Mesenchymal stem cell (in vitro differentiated cells and primary cell): ENCODE measurements around the gene NCAPH2. TPM values are rescaled to one million over a fixed set of nuclear protein-coding genes. Genes with fewer than 3 reads are reported as not detected.

Experiments
- DNase-seq: peaks from one replicate; pipeline ENCODE4 v3.0.0-alpha.2; 2013
- H2AFZ ChIP-seq: one replicate; pipeline ENCODE4 v1.6.1; 2013; ENCODE audit warnings: low read depth, mild to moderate bottlenecking, control low read depth, inconsistent platforms, low read length, moderate library complexity
- H2AK5ac ChIP-seq: 2 replicates; pipeline ENCODE4 v1.6.1; 2013; ENCODE audit warnings: low read length, moderate library complexity, mild to moderate bottlenecking, inconsistent platforms; ENCODE audit not compliant: severe bottlenecking
- H2BK120ac ChIP-seq: one replicate; pipeline ENCODE4 v1.6.1; 2013; ENCODE audit warnings: low read depth, mild to moderate bottlenecking, inconsistent platforms, low read length, moderate library complexity
- H2BK12ac ChIP-seq, 2 experiments: one replicate each; pipeline ENCODE4 v1.6.1; 2013; ENCODE audit warnings: inconsistent platforms in 2 of 2, low read length in 2 of 2, mild to moderate bottlenecking in 2 of 2, moderate library complexity in 2 of 2, control low read depth in 1 of 2
- H2BK15ac ChIP-seq: one replicate; pipeline ENCODE4 v1.6.1; 2013; ENCODE audit warnings: mild to moderate bottlenecking, low read depth, inconsistent platforms; ENCODE audit not compliant: poor library complexity, severe bottlenecking
- H2BK5ac ChIP-seq: 2 replicates; pipeline ENCODE4 v1.6.1; 2013; ENCODE audit warnings: low read depth, mild to moderate bottlenecking, low read length, control low read depth, inconsistent platforms; ENCODE audit not compliant: poor library complexity, severe bottlenecking
- H3K14ac ChIP-seq, 2 experiments: one replicate each; pipeline ENCODE4 v1.6.1; 2013; ENCODE audit warnings: inconsistent platforms in 2 of 2, low read length in 2 of 2, control low read depth in 1 of 2, mild to moderate bottlenecking in 1 of 2, moderate library complexity in 1 of 2
- H3K18ac ChIP-seq, 2 experiments: one replicate each; pipeline ENCODE4 v1.6.1; 2013; ENCODE audit warnings: inconsistent platforms in 2 of 2, low read length in 2 of 2, control low read depth in 1 of 2, low read depth in 1 of 2, mild to moderate bottlenecking in 1 of 2
- H3K23ac ChIP-seq, 2 experiments: one replicate each; pipeline ENCODE4 v1.6.1; 2013; ENCODE audit warnings: inconsistent platforms in 2 of 2, low read length in 2 of 2, mild to moderate bottlenecking in 2 of 2, moderate library complexity in 2 of 2, control low read depth in 1 of 2
- H3K27ac ChIP-seq: 2 replicates; pipeline ENCODE4 v1.5.1; 2013; ENCODE audit warnings: mild to moderate bottlenecking, moderate library complexity, low read length, control low read depth, inconsistent platforms; ENCODE audit not compliant: poor library complexity, severe bottlenecking
- H3K27me3 ChIP-seq, 2 experiments: 2 replicates each; pipeline versions ENCODE4 v1.6.1 to v1.7.0; 2013; ENCODE audit warnings: low read length in 2 of 2, mild to moderate bottlenecking in 2 of 2, moderate library complexity in 2 of 2, control low read depth in 1 of 2, inconsistent platforms in 1 of 2; ENCODE audit not compliant: control insufficient read depth in 1 of 2, insufficient read depth in 1 of 2
- H3K36me3 ChIP-seq, 2 experiments: 2 replicates each; pipeline versions ENCODE4 v1.6.1 to v1.7.0; 2013; ENCODE audit warnings: low read length in 2 of 2, control low read depth in 1 of 2, inconsistent platforms in 1 of 2, low read depth in 1 of 2, mild to moderate bottlenecking in 1 of 2; ENCODE audit not compliant: insufficient read depth in 2 of 2, control insufficient read depth in 1 of 2
- H3K4ac ChIP-seq, 2 experiments: one replicate each; pipeline ENCODE4 v1.6.1; 2013; ENCODE audit warnings: inconsistent platforms in 2 of 2, low read length in 2 of 2, mild to moderate bottlenecking in 2 of 2, moderate library complexity in 2 of 2, control low read depth in 1 of 2, low read depth in 1 of 2
- H3K4me1 ChIP-seq: 2 replicates; pipeline ENCODE4 v1.6.1; 2013; ENCODE audit warnings: low read depth, low read length, control low read depth; ENCODE audit not compliant: control insufficient read depth, insufficient read depth
- H3K4me2 ChIP-seq: 2 replicates; pipeline ENCODE4 v1.6.1; 2013; ENCODE audit warnings: low read length, mild to moderate bottlenecking, inconsistent platforms; ENCODE audit not compliant: poor library complexity, severe bottlenecking
- H3K4me3 ChIP-seq, 2 experiments: 2 replicates each; pipeline versions ENCODE4 v1.5.1 to v1.7.0; 2013; ENCODE audit warnings: low read length in 2 of 2, mild to moderate bottlenecking in 2 of 2, control low read depth in 1 of 2, low read depth in 1 of 2; ENCODE audit not compliant: insufficient read depth in 1 of 2
- H3K79me1 ChIP-seq: replicated peaks from 2 replicates; pipeline ENCODE4 v1.6.1; 2013; ENCODE audit warnings: mild to moderate bottlenecking, control low read depth, low read length, inconsistent platforms; ENCODE audit not compliant: poor library complexity, severe bottlenecking
- H3K9ac ChIP-seq: 2 replicates; pipeline ENCODE4 v1.7.0; 2013; ENCODE audit warnings: mild to moderate bottlenecking, low read length, moderate library complexity
- H3K9me3 ChIP-seq: 2 replicates; pipeline ENCODE4 v1.7.0; 2013; ENCODE audit warnings: mild to moderate bottlenecking, low read length; ENCODE audit not compliant: control insufficient read depth
- H4K8ac ChIP-seq: one replicate; pipeline ENCODE4 v1.6.1; 2013; ENCODE audit warnings: inconsistent platforms, mild to moderate bottlenecking, low read length, moderate library complexity
- H4K91ac ChIP-seq: one replicate; pipeline ENCODE4 v1.6.1; 2013; ENCODE audit warnings: mild to moderate bottlenecking, low read length, inconsistent platforms
- WGBS: methylation state at CpG from one replicate; pipeline ENCODE4 v1.1.7; 2013; ENCODE audit warnings: mixed read lengths; 5-methylcytosine and 5-hydroxymethylcytosine counted together
- polyA plus RNA-seq, 2 experiments: library from polyadenylated mRNA; stranded (reverse); fragments of 200-250 nt; gene quantifications; one replicate each; pipeline ENCODE4 v1.2.3, GENCODE V29; 2013

The NCAPH2 gene
- polyA plus RNA-seq (2013, experiment 1 of 2) = 11.7 TPM
- 9.7 TPM for polyA plus RNA-seq (2013, experiment 2 of 2)

- Histone ChIP-seq H3K36me3 (peaks cover 22 to 32% of the 10 kb centered on the region in 2 experiments), H3K4me1 (peaks cover 14% of the 10 kb centered on the region), H2AFZ (peak within 1 kb of the TSS; percentile 55)
Observed at GRCh38 chr22:50507991-50508884, at the start of gene NCAPH2. TSS of gene NCAPH2 (plus strand) at chr22:50508224. CDS start at chr22:50508338, 114 bp downstream.

GRCh38 chr22:50459016-50459415, 49.0 kb upstream of the NCAPH2 start:
- Histone ChIP-seq H2BK12ac (no peak overlapping the region), H2BK120ac (no peak overlapping the region), H2AK5ac (no peak overlapping the region), H4K8ac (no peak overlapping the region), H3K18ac (no peak overlapping the region), H3K79me1 (peaks cover 41% of the 10 kb centered on the region), H3K9ac (no peak overlapping the region), H2AFZ (no peak overlapping the region), H3K4me1 (no peaks in the 10 kb centered on the region), H3K27ac (no peak overlapping the region), H2BK5ac (no peak overlapping the region), H3K36me3 (peaks cover 90 to 98% of the 10 kb centered on the region in 2 experiments), H3K4ac (no peak overlapping the region), H3K27me3 (no peaks in the 10 kb centered on the region), H3K9me3 (no peaks in the 10 kb centered on the region), H4K91ac (no peak overlapping the region), H2BK15ac (no peak overlapping the region), H3K4me3 (no peak overlapping the region), H3K4me2 (no peak overlapping the region), H3K23ac (no peak overlapping the region), H3K14ac (no peak overlapping the region)
- DNase-seq = no peak
- WGBS = 97% methylated on average over 22 of the region's 22 CpGs

More at GRCh38 chr22:50507991-50508884, at the start of gene NCAPH2:
- peak within 1 kb of the TSS; percentile 97 for H4K8ac ChIP-seq
- peak within 1 kb of the TSS; percentile 99 to 100 for H3K4me3 ChIP-seq
- WGBS = under 1% methylated on average over 51 of the region's 76 CpGs
- no peaks in the 10 kb centered on the region for H3K9me3 ChIP-seq
- H2BK5ac ChIP-seq = no peak within 1 kb of the TSS
- H3K4ac ChIP-seq = peak within 1 kb of the TSS in 1 of 2 experiments; percentile 80
- H3K14ac ChIP-seq = peak within 1 kb of the TSS in 1 of 2 experiments; percentile 92
- H2BK15ac ChIP-seq = peak within 1 kb of the TSS; percentile 80
- H3K9ac ChIP-seq = peak within 1 kb of the TSS; percentile 97
- H3K79me1 ChIP-seq = peaks cover 28% of the 10 kb centered on the region
- H2BK120ac ChIP-seq = no peak within 1 kb of the TSS
- H3K18ac ChIP-seq = peak within 1 kb of the TSS; percentile 97
- DNase-seq = peak; percentile 96
- no peaks in the 10 kb centered on the region for H3K27me3 ChIP-seq
- no peak within 1 kb of the TSS for H2AK5ac ChIP-seq
- H3K23ac ChIP-seq = peak within 1 kb of the TSS in 1 of 2 experiments; percentile 46
- H3K4me2 ChIP-seq = peak within 1 kb of the TSS; percentile 64
- H2BK12ac ChIP-seq = no peak within 1 kb of the TSS
- peak within 1 kb of the TSS; percentile 60 for H3K27ac ChIP-seq
- peak within 1 kb of the TSS; percentile 95 for H4K91ac ChIP-seq

GRCh38 chr22:50459496-50460140, 48.4 kb upstream of the NCAPH2 start:
- Histone ChIP-seq H2BK5ac (no peak overlapping the region), H3K4me2 (no peak overlapping the region), H2BK12ac (no peak overlapping the region), H2BK15ac (no peak overlapping the region), H3K36me3 (peaks cover 90 to 98% of the 10 kb centered on the region in 2 experiments), H3K27ac (no peak overlapping the region), H4K8ac (no peak overlapping the region), H3K18ac (no peak overlapping the region), H3K4me3 (no peak overlapping the region), H3K79me1 (peaks cover 43% of the 10 kb centered on the region), H4K91ac (no peak overlapping the region), H3K4ac (no peak overlapping the region), H3K9me3 (no peaks in the 10 kb centered on the region), H2AFZ (no peak overlapping the region), H3K9ac (no peak overlapping the region), H2AK5ac (no peak overlapping the region), H3K14ac (no peak overlapping the region), H2BK120ac (no peak overlapping the region), H3K23ac (no peak overlapping the region), H3K27me3 (no peaks in the 10 kb centered on the region), H3K4me1 (no peaks in the 10 kb centered on the region)
- no peak for DNase-seq
- WGBS = 92% methylated on average over 41 of the region's 41 CpGs

- Histone ChIP-seq H4K91ac (no peak overlapping the region), H3K4ac (no peak overlapping the region), H3K4me3 (no peak overlapping the region), H3K36me3 (peaks cover 89 to 98% of the 10 kb centered on the region in 2 experiments), H4K8ac (no peak overlapping the region), H3K9me3 (no peaks in the 10 kb centered on the region), H2BK12ac (no peak overlapping the region), H3K14ac (no peak overlapping the region), H2BK5ac (no peak overlapping the region), H3K27ac (no peak overlapping the region), H3K79me1 (peaks cover 39% of the 10 kb centered on the region), H3K4me2 (no peak overlapping the region), H3K27me3 (no peaks in the 10 kb centered on the region), H2AK5ac (no peak overlapping the region), H2BK15ac (no peak overlapping the region), H3K9ac (no peak overlapping the region), H3K4me1 (no peaks in the 10 kb centered on the region), H3K18ac (no peak overlapping the region), H3K23ac (no peak overlapping the region), H2AFZ (no peak overlapping the region), H2BK120ac (no peak overlapping the region)
- no peak for DNase-seq
- 98% methylated on average over 17 of the region's 17 CpGs for WGBS
Observed at GRCh38 chr22:50460938-50461337, 47.1 kb upstream of the NCAPH2 start.
